IPS DF 19.7 (cell line): ENCODE results near the gene DEFB125.
A peak's percentile ranks its signal among the peaks of the same experiment; 100 is the strongest.
"Not testable (repeated sequence)": the region's sequence is repeated elsewhere in the genome, so short reads cannot be mapped to it uniquely, and the experiment has no call there.

Source experiments
- DNase-seq: peaks from one replicate; pipeline ENCODE4 v3.0.0-alpha.2; 2013; ENCODE audit warnings: low read depth, low spot score

The DEFB125 gene, protein sequence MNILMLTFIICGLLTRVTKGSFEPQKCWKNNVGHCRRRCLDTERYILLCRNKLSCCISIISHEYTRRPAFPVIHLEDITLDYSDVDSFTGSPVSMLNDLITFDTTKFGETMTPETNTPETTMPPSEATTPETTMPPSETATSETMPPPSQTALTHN

DNA sequence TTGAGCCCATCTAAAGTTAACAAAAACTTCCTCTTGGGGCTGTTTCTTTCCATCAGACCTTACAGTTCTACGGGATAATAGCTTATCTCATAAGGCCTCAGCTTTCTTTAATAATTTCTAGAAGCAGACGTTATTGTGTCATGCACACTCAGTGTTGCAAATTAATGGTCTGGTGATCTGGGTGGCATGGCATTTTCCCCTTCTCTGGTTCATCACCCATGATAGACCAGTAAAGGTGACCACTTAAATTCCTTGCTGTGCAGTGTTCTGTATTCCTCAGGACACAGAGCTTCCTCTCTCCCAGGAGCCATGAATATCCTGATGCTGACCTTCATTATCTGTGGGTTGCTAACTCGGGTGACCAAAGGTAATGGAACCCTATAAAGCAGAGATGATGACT lies at the start of gene DEFB125:
Gene DEFB125 (plus strand): TSS at position 272 of the 400 bp plus-strand sequence. CDS start 38 bp downstream, at position 310.
- DNase-seq = no peak

DNA sequence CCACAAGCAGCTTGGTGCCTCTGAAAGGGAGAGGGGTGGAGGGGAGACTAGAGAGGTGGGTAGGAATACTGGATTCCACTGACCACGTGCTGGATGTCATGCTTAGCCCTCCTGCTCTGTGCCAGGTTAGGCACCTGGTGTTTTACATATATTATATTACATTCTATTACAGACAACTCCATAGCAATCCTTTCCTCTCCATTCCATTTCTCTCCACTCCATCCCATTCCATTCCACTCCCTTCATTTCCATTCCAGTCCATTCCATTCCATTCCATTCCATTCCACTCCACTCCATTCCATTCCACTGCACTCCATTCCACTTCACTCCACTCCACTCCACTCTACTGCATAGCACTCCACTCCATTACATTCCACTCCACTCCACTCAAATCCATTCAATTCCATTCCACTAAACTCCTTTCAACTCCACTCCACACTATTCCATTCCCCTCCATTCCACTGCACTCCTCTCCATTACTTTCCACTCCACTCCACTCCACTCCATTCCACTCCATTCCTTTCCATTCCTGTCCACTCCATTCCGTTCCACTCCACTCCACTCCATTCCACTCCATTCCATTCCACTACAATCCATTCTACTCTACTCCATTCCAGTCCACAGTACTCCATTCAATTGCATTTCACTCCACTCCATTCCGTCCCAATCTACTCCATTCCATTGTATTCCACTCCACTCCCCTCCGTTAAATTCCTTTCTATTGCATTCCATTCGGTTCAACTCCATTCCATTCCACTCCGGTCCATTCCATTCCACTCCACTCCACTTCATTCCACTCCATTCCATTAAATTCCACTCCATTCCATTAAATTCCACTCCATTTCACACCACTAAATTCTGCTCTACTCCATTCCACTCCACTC lies 27.2 kb upstream of the DEFB125 start:
- DNase-seq = no peak

DNA sequence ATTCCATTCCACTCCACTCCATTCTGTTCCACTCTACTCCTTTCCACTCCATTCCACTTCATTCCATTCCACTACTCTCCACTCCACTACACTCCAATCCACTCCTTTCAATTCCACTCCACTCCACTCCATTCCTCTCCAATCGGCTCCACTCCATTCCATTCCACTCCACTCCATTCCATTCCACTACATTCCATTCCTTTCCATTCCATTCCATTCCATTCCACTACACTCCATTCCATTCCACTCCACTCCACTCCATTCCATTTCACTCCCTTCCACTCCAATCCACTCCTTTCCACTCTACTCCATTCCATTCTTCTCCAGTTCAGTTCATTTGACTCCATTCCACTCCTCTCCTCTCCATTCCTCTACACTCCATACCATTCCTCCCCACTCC lies 26.2 kb upstream of the DEFB125 start:
- no peak for DNase-seq

DNA sequence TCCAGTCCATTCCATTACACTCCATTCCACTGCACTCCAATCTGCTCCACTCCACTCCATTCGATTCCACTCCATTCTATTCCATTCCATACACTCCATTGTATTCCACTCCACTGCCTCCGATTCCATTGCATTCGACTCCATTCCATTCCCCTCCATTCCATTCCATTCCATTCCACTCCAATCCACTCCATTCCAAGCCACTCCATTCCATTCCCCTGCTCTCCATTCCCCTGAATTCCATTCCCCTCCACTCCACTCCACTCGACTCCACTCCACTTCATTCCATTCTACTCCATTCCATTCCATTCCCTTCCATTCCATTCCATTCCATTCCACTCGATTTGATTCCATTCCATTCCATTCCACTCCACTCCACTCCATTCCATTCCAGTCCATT lies 25.7 kb upstream of the DEFB125 start:
- no peak for DNase-seq

DNA sequence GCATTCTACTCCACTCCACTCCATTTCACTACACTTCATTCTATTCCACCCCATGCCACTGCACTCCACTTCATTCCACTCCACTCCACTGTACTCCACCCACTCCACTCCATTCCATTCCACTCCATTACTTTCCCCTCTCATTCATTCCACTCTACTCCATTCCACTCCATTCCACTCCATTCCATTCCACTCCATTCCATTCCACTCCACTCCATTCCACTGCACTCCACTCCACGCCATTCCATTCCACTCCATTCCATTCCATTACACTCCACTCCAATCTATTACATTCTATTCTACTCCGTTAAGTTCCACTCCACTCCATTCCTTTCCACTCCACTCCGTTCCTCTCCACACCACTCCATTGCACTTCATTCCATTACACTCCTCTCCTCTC lies 25.0 kb upstream of the DEFB125 start:
- DNase-seq = no peak

DNA sequence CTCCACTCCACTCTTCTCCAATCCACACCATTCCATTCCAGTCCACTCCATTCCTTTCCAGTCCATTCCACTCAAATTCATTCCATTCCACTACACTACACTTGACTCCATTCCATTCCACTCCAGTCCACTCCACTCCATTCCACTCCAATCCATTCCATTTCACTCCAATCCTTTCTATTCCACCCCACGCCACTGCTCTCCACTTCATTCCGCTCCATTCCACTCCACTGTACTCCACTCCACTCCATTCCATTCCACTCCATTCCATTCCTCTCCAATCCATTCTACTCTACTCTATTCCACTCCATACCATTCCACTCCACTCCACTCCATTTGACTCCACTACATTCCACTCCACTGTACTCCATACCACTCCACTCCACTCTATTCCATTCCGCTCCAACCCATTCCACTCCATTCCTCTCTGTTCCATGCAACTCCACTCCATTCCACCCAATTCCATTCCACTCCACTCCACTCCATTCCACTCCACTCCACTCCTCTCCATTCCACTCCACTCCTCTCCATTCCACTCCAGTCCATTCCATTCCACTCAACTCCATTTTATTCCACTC lies 23.4 kb upstream of the DEFB125 start:
- DNase-seq = no peak

DNA sequence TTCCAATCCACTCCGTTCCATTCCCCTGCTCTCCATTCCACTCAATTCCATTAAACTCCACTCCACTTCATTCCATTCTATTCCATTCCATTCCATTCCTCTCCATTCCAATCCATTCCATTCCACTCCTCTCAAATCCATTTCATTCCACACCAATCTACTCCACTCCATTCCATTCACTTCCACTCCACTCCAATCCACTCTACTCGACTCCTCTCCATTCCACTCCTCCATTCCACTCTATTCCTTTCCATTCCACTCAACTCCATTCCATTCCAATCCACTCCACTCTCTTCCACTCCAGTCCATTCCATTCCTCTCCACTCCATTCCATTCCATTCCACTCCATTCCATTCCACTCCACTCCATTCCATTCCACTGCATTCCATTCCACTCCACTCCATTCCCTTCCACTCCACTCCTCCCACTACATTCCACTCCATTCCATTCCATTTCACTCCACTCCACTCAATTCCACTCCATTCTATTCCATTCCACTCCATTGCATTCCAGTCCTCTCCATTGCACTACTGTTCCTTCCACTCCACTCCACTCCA lies 22.6 kb upstream of the DEFB125 start:
- DNase-seq = no peak

DNA sequence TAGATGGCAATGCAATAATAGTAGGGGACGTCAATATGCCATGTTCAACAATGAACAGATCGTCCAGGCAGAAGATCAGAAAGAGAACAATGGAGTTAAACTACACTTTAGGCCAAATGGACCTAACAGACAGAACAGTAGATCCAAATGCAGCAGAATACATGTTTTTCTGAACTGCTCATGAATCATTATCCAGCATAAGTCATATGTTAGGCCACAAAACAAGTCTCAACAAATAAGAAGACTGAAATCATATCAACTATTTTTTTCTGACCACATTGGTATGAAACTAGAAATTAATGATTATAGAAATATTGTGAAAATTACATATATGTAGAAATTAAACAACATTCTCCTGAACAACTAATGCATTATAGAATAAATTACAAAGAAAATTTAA lies 10.2 kb upstream of the DEFB125 start:
- DNase-seq = no peak

DNA sequence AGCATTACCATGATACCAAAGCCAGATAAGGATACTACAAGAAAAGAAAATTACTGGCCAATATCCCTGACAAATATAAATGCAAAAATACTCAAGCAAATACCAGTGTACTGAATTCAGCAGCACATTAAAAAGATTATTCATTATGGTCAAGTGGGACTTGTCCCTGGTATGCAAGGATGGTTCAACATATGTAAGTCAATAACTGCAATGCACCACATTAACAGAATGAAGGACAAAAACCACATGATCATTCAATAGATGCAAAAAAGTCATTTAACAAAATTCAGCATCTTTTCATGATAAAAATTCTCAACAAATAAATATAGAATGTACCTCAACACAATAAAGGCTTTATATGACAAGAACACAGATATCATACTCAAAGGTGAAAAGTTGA lies 9.1 kb upstream of the DEFB125 start:
- DNase-seq = no peak

DNA sequence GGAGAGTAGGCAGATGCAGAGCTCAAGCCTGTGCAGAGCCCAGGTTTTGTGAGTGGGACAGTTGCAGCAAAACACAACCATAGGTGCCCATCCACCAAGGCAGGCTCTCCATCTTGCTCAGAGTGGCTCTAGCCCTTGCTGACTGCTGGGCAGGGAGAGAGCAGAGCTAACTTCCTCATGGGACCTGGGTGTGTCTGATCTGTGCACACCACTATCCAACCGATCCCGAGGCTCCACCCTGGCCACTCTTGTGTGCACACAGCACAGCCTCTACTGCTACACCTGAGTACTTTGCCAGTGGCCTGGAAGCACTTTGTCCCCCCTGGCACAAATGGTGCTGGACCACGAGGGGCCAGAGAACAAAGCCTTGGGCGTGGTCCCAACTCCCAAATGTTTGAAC lies 7.9 kb upstream of the DEFB125 start:
- DNase-seq = no peak

DNA sequence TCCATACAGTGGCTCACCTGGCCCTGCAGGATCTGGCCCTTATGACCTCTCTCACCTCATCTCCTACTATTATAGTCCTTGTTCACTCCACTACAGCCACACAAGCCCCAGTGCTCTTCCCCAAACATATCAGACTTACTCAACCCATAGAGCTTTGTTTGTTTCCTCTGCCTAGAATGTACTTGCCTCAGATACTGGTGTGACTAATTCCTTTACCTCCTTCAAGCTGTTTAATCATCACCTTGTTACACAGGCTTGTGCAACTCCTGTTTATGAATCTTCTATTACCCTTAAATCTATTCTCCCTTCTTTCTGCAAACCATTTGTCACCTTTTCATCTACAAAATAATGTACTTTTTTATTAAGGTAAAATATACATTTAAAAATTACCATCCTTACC lies 3.2 kb downstream of the DEFB125 start:
- no peak for DNase-seq

DNA sequence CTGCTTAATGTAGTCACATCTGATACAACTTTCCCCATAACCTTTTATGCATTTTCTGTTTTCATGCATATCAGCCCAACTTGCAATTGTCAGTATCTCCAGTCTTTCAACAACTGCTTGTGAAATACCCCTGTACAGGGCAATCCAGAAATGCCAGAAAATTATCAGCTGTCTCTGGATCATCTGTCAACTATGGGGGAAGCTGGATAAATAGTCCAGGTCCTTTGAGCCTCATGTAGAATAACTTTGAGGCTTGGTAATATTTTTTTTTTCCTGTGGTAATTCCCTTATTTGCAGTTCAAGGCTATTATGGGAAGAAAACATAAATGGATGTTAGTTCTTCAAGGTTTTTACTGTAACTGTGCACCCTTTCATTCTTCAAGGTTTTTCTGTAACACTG lies 6.2 kb downstream of the DEFB125 start:
- DNase-seq = no peak

DNA sequence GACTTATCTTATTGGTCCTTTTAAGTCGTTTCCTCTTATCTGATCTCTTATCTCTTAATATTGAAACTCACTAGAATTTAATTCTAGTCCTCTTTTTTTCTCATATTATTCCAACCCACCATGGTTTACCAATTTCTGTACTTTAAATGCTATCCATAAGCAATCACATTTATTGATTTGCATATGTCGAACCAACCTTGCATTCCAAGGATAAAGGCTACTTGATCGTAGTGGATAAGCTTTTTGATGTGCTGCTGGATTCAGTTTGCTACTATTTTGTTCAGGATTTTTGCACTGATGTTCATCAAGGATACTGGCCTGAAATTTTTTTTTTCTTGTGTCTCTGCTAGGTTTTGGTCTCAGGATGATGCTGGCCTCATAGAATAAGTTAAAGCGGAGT lies 7.7 kb downstream of the DEFB125 start:
- DNase-seq = no peak

DNA sequence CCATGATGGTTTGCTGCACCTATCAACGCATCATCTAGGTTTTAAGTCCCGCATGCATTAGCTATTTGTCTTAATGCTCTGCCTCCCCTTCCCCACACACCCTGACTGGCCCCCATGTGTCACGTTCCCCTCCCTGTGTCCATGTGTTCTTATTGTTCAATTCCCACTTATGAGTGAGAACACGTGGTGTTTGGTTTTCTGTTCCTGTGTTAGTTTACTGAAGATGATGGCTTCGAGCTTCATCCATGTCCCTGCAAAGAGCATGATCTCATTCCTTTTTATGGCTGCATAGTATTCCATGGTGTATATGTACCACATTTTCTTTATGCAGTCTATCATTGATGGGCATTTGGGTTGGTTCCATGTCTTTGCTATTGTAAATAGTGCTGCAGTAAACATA lies 10.2 kb downstream of the DEFB125 start:
- DNase-seq = not testable (repeated sequence)

DNA sequence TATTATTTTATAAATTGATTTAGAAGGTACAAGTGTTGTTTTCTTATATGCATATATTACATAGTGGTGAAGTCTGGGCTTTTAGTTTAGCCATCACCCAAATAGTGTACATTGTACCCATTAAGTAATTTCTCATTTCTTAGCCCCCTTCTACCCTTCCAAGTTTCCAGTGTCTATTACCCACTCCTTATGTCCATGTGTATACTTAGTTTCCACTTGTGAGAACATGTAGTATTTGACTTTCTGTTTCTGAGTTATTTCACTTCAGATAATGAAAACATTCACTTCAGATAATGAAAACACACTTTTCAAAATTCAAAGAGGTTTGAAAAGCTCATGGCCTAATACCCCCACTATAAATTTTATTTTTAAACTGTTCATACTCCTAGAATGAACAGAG lies 14.5 kb downstream of the DEFB125 start:
- DNase-seq = no peak

DNA sequence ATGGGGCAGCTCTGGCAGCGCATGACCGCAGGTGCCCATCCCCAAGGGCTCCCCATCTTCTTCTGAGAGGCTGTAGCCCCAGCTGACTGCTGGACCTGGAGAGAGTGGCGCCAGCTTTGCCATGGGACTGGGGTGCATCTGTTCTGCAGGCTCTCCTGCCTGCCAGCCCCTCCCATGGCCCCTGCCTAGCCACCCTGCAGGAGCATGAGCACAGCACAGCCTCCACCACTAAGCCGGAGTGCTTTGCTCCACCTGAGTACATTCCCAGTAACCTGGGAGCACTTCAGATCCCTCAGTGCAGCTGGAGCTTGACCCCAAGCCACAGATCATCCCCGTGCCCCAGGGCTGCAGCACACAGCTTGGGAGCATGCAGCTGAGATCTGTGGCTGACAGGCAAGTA lies 16.0 kb downstream of the DEFB125 start:
- no peak for DNase-seq

DNA sequence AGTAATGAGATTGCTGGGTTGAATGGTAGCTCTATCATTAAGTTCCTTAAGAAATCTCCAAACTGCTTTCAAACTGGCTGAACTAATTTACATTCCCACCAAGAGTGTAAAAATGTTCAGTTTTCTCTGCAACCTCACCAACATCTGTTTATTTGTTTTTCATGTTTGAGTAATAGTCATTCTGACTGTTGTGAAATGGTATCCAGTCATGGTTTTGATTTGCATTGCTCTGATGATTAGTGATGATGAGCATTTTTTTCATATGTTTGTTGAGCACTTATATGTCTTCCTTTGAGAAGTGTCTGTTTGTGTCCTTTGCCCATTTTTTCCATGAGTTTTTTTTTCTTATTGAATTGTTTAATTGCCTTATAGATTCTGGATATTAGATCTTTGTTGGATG lies 24.9 kb downstream of the DEFB125 start:
- no peak for DNase-seq

DNA sequence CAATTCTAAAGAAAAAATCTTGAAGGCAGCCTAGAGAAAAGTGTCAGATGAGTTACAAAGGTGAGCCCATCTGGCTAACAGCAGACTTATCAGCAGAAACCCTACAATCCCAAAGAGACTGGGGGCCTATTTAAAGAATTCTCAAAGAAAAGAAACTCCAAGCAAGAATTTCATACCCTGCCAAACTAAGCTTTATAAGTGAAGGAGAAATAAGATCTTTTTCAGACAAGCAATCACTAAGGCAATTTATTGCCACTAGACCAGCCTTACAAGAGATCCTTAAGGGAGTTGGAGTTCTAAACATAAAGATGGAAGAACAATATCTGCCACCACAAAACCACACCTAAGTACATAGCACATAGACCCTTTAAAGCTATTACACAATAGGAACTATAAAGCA lies 30.0 kb downstream of the DEFB125 start:
- no peak for DNase-seq

DNA sequence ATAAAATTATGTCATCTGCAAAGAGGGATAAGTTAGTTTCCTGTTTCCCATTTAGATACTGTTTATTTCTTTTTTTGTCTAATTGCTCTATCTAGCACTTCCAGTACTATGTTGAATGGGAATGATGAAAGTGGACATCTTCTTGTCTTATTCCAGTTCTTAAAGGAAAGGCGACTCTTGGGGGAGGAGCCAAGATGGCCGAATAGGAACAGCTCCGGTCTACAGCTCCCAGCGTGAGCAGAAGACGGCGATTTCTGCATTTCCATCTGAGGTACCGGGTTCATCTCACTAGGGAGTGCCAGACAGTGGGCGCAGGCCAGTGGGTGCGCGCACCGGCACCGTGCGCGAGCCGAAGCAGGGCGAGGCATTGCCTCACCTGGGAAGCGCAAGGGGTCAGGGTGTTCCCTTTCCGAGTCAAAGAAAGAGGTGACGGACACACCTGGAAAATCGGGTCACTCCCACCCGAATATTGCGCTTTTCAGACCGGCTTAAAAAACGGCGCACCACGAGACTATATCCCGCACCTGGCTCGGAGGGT lies 42.4 kb downstream of the DEFB125 start:
- not testable (repeated sequence) for DNase-seq

DNA sequence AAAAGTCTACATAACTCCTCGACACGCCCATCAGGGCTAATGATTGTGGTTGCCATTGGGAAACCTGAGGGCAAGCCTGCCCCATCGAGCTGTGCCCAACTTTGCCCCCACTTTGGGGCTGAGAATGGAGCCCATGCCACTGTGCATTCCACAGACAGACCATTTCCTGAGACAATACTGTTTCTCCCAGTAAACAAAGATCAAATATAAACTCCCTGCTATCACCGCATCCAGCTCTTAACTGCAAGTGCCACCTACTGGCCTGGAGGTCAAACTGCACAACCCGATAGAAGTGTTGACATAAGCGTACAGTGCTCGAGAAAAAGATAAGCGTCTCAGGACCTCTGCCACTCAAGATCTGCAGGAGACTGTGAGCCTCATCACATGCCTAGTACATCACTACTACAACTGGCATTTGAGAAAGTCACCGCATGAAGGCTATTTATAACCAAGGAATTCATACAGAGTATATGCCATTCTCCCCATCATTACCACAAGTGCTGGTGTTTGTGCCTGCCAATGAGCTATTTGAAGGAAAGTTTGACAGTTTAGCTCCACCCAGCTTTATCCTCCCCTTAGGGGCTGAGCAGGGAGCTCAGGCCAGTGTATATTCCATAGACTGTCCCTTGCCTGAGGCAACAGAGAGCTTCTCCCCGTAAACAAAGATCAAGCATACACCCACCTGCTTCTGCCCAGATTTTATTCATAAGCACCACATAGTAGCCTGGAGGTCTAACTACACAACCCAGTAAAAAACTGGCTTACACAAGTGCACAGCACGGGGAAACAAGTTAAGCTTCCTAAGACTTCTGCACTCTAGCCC lies 50.4 kb downstream of the DEFB125 start:
- peak; percentile 23 for DNase-seq

DNA sequence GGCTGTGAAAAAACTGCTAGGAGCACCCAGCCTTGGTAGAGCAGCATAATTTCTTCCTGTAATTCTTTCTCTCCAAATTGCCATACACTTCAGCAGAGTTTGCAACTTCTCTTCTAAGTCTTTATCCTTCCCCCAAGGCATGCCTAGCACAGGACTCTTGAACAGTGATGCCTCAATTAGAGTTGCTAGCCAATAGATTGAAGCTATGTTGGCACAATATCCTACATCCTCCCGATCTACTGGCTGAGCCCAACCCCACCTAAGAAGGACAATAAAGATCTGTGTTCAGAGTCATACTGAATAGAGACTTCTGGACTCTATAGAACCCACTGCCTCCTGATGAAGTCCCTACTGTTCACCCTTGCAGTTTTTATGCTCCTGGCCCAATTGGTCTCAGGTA lies 54.8 kb downstream of the DEFB125 start, which contains the start of gene DEFB126:
Gene DEFB126 (plus strand): TSS at position 301 of the 400 bp plus-strand sequence. CDS start 39 bp downstream, at position 340.
- no peak for DNase-seq
